A549 (cell line): ENCODE data around the gene NRSN2.

Experiments
- CEBPB ChIP-seq, 2 experiments: fragments of >200 bp in 1 of 2; sonication (Bioruptor Twin) in 1 of 2; formaldehyde crosslinking in 1 of 2; IDR thresholded peaks; 2 replicates each; pipeline ENCODE4 v1.6.1; 2012 to 2016
- JUN ChIP-seq, 2 experiments: fragments of >200 bp; sonication (Bioruptor Twin); formaldehyde crosslinking; IDR thresholded peaks; 2 replicates in 1 of 2; 3 replicates in 1 of 2; pipeline ENCODE4 v1.6.1; 2016 to 2017
- JUNB ChIP-seq: fragments of >200 bp; sonication (Bioruptor Twin); formaldehyde crosslinking; IDR thresholded peaks from 2 replicates; pipeline ENCODE4 v1.6.1; 2016
- POLR2A ChIP-seq: IDR thresholded peaks from 2 replicates; pipeline ENCODE4 v1.6.1; 2012; ENCODE audit warnings: mild to moderate bottlenecking, low read length
- RFX5 ChIP-seq: fragments of 450-650 bp; IDR thresholded peaks from 2 replicates; pipeline ENCODE4 v1.7.1; 2014; ENCODE audit warnings: antibody characterized with exemption, mild to moderate bottlenecking, moderate library complexity
- TF ChIP-seq, protein P1 (sequence below): IDR thresholded peaks from 2 replicates; pipeline ENCODE4 v1.6.1; 2012
- TF ChIP-seq, protein P2 (sequence below): fragments of >200 bp; sonication (Bioruptor Twin); formaldehyde crosslinking; IDR thresholded peaks from 3 replicates; pipeline ENCODE4 v1.5.1; 2016
- TF ChIP-seq, protein P3 (sequence below): fragments of 450-650 bp; IDR thresholded peaks from 2 replicates; pipeline ENCODE4 v1.6.1; 2014; ENCODE audit warnings: antibody characterized with exemption

DNA sequence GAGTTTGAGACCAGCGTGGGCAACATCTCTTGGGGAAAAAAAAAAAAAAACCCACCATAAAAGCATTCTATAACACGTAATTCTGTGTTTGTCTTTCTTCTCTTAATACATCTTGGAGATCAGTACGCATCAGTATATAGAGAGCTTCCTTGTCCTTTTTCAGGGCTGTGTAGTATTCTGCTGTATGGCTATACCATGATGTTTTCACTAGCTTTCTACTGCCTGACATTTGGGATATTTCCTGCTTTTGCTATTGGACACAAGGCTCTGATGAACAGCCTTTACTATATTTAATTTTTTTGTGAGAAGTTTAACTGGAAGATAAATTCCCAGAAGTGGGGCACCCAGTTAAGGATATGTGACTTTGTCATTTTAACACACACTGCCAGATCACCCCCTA lies 40.6 kb downstream of the NRSN2 start:
- TF ChIP-seq JUN (IDR thresholded peaks at IDR 0.05): no peak
- TF ChIP-seq JUNB: no peak
- TF ChIP-seq RFX5: no peak
- TF ChIP-seq, protein P1, sequence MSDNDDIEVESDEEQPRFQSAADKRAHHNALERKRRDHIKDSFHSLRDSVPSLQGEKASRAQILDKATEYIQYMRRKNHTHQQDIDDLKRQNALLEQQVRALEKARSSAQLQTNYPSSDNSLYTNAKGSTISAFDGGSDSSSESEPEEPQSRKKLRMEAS: no peak
- TF ChIP-seq, protein P2, sequence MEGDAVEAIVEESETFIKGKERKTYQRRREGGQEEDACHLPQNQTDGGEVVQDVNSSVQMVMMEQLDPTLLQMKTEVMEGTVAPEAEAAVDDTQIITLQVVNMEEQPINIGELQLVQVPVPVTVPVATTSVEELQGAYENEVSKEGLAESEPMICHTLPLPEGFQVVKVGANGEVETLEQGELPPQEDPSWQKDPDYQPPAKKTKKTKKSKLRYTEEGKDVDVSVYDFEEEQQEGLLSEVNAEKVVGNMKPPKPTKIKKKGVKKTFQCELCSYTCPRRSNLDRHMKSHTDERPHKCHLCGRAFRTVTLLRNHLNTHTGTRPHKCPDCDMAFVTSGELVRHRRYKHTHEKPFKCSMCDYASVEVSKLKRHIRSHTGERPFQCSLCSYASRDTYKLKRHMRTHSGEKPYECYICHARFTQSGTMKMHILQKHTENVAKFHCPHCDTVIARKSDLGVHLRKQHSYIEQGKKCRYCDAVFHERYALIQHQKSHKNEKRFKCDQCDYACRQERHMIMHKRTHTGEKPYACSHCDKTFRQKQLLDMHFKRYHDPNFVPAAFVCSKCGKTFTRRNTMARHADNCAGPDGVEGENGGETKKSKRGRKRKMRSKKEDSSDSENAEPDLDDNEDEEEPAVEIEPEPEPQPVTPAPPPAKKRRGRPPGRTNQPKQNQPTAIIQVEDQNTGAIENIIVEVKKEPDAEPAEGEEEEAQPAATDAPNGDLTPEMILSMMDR: no peak
- TF ChIP-seq POLR2A: no peak
- TF ChIP-seq, protein P3, sequence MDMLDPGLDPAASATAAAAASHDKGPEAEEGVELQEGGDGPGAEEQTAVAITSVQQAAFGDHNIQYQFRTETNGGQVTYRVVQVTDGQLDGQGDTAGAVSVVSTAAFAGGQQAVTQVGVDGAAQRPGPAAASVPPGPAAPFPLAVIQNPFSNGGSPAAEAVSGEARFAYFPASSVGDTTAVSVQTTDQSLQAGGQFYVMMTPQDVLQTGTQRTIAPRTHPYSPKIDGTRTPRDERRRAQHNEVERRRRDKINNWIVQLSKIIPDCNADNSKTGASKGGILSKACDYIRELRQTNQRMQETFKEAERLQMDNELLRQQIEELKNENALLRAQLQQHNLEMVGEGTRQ: no peak
- TF ChIP-seq CEBPB (IDR thresholded peaks at IDR 0.05): no peak
